HG03469 (cell line): ENCODE measurements around the gene RTKN.
"Not testable (repeated sequence)": the region's sequence is repeated elsewhere in the genome, so short reads cannot be mapped to it uniquely, and the experiment has no call there.

ENCODE experiments used
- ATAC-seq: cut with Tn5 transposase; IDR thresholded peaks from one replicate; pipeline ENCODE4 v1.9.1; 2021; ENCODE audit warnings: mild to moderate bottlenecking, moderate library complexity, moderate number of reproducible peaks; ENCODE audit not compliant: unreplicated experiment

The RTKN gene

DNA sequence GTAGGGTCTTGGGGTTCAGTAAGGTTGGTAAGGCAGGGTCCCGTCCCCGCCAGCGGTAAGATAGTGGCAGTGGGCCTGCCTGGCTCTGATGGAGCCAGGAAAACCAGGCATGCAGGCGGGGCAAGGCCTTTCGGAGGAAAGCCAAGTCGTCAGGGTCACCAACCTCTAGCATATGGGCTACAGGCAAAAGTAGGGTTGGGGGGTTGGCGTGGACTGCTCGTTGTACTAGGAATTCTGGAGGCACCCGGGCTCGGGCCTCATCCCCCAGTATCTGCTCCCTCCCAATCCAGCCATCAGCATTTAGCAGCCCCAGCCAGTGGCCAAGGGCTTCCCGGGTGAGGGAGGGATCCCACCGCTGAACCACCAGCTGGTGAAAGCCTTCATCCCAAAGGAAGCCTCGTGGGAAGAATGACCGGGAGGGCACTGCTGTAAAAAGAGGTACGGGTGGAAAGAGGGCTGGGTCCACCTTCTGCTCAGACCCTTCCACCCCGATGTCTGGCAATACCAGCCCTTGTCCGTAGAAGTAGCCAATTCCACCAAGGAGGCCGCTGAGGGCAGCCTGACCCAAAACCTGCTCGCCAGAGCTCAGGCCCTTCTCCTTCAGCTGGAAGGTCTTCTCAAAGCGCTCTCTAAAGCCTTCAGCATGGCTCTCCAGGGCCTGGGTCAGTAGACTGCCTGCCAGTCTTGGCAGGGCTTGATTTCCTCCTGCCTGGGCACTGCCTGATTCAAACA is 20.5 kb upstream of the RTKN start:
- no peak for ATAC-seq

DNA sequence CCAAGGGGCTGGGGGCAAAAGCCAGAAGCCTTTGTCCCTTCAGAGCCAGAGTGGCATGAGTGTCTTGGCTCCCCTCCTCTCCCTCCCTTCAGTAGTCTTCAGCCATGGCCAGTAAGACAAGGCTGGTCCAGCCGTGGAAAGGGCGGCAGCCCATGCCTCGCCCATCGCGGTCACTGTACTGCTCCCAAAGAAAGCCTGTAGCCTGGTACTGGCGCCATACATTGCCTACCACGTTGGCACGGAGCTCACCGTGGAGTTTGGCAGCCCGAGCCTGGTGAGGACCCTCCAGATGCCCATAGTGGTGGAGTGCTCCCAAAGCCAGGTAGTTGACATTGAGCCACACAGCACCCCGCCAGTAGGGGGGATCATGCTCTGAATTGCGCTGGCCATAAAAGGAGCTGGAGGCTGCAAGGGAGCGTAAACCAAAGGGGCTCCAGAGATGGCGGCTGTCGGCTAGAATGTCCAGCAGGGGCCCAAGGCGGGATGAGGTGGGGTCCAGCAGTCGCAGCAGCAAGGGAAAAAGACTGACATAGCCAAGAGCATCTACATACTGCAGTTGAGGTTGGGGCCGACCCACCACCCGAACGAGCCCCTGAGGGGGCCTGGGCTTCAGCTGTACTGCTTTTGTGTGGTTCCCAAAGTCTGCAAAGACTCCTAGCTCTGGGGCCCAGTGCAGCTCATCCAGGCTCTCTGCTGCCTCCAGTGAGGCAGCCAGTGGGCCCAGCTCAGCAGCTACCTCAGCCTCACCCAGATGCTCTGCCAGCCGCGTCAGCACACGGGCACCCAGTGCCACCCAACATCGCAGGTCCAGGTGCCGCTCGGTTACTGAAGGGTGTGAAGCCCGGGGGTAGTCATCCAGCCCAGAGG is 19.7 kb upstream of the RTKN start:
- ATAC-seq = no peak

DNA sequence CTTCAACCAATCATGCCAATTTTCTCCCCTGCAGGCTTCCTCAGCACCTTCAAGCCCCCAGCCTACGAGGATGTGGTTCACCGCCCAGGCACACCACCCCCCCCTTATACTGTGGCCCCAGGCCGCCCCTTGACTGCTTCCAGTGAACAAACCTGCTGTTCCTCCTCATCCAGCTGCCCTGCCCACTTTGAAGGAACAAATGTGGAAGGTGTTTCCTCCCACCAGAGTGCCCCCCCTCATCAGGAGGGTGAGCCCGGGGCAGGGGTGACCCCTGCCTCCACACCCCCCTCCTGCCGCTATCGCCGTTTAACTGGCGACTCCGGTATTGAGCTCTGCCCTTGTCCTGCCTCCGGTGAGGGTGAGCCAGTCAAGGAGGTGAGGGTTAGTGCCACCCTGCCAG is 18.4 kb upstream of the RTKN start:
- ATAC-seq = not testable (repeated sequence)

DNA sequence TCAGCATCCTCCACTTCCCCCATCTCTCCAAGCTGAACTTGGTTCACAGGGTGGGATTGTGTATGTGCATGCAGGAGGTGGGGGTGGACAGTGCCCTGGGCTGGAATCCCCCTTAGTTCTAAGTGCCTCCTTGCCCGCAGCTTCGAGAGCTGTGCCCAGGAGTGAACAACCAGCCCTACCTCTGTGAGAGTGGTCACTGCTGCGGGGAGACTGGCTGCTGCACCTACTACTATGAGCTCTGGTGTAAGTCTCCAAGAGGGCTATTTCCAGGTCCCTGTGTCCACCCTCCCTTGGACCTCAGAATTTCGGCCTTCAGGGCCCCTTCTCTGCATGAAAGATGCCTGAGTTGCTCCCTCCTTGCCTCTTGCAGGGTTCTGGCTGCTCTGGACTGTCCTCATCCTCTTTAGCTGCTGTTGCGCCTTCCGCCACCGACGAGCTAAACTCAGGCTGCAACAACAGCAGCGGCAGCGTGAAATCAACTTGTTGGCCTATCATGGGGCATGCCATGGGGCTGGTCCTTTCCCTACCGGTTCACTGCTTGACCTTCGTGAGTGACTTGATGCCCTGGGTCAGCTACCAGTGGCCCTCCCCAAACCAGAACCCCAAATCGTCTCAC is 17.9 kb upstream of the RTKN start:
- ATAC-seq = not testable (repeated sequence)

DNA sequence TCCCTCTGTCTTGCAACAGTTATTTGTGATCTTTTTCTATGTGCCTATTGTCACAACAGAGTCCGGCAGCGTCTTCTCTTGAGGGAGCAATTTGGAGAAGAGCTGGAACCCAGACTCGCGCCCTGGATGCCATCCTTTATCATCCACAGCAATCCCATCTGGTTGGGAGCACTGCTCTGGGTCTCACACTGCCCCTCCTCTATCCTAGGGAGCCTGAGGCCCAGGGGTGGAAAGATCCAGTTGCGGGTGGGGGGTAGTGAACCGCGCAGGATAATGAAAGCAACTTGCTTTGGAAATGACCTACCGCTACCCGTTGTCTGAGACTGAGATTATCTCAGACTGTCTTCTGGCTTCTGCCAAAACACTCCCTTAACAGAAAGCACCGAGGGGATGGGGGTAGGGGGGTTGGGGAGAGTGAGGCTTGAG is 17.2 kb upstream of the RTKN start:
- no peak for ATAC-seq

DNA sequence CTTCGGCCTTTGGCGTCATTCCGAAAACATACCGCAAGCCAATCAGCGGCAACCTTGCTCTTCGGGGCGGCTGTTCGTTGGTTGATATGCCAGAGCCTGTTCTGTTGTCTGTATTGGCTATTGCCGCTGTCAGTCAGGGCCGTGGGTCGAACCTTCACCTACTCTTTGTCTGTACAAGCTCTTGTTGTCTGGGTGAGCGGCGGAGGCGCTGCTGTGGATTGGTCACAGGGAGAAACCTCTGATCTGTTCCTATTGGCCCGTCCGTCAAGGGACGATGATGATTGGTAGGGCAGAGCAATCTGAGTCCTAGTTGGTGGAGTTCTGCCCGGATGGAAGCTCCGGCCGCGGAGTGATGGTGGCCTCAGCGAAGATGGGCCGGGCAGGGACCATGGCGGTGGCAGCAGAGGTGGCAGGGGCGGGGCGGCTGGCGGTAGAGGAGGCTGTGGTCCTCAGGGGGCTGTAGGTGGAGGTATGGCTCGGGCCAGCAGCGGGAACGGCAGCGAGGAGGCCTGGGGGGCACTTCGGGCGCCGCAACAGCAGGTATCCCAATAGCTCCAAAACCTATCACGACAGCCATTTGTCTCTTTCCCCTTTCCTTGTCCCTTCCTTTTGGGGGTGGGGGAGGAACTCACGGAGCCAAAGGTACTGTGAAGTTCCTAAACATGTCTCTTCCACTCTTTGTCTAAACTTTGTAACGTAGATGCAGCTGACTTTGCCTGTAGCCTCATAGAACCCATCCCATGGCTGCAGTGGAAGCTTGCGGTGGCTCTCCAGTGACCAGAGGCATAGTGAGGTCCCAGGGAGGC is 16.6 kb upstream of the RTKN start, which contains the start of gene WBP1:
Gene WBP1, plus strand, starts transcription at position 307 of the 806 bp plus-strand sequence. Its CDS starts 165 bp downstream, at position 472.
- ATAC-seq = peak; percentile 76

DNA sequence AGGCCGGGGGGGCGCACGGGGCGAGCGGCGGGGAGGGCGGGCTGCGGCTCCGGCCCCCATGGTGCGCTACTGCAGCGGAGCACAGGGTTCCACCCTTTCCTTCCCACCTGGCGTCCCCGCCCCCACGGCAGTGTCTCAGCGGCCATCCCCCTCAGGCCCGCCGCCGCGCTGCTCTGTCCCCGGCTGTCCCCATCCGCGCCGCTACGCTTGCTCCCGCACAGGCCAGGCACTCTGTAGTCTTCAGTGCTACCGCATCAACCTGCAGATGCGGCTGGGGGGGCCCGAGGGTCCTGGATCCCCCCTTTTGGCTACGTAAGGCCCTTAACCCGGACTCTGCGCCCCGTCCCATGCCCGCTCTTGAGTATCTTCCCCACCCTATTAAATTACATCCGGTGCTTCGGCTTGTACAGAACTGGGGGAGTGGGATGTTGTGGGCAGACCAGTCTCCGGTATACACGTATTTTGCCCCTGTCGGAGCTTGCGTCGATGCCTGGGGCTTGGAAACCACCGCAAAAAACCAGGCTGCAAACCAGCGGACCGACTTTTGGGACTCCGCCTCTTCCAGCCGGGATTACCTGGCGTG is 15.9 kb upstream of the RTKN start:
- no peak for ATAC-seq

DNA sequence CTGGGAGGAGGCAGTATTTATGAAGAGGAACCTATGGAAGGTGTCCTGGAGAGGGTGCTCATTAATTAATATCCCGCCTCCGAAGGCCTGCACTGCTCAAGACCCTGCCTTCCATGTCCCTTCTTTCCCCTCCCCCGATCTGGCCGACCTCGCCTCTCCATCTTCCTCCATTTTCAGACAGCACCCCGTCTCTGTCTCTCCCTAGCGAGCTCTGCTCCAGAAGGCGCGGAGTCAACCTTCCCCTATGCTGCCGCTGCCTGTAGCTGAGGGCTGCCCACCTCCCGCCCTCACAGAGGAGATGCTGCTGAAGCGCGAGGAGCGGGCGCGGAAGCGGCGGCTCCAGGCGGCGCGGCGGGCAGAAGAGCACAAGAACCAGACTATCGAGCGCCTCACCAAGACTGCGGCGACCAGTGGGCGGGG is 15.4 kb upstream of the RTKN start:
- ATAC-seq = no peak

DNA sequence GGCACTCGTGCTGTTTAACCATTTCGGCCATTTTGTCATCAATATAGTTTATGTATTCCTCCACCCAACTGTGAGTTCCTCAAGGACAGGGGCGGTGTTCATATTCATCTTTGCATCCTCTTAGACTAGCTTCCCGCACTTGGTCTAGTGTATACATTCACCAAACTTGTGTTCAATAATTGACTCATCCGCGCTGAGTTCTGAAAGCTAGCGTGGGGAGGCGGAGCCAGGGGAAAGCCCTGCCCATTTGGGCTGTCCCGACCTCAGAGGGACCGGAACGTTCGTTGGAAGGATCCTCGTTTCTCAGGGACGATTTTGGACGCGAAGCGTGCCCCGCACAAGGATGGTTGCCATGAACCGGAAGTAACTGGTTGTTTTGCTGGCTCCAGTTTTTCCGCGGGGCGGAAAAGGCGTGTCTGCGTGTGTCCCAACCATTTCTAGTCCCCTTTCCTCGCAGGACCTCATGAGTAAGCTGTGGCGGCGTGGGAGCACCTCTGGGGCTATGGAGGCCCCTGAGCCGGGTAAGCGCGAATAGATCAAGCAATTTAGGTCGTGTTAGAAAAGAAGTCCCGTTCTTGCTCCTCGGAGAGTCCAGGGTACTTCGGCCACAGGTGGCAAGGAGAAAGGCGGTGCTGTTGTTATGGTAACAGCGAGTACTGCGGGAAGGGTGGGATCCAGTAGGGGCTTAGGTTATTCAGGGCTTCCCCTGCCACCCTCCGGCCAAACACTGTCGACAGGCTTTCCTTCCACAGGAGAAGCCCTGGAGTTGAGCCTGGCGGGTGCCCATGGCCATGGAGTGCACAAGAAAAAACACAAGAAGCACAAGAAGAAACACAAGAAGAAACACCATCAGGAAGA is 13.1 kb upstream of the RTKN start, which contains the start of gene INO80B:
Gene INO80B, plus strand, starts transcription at position 434 of the 858 bp plus-strand sequence. Its CDS starts 30 bp downstream, at position 464.
- ATAC-seq = peak; percentile 35

DNA sequence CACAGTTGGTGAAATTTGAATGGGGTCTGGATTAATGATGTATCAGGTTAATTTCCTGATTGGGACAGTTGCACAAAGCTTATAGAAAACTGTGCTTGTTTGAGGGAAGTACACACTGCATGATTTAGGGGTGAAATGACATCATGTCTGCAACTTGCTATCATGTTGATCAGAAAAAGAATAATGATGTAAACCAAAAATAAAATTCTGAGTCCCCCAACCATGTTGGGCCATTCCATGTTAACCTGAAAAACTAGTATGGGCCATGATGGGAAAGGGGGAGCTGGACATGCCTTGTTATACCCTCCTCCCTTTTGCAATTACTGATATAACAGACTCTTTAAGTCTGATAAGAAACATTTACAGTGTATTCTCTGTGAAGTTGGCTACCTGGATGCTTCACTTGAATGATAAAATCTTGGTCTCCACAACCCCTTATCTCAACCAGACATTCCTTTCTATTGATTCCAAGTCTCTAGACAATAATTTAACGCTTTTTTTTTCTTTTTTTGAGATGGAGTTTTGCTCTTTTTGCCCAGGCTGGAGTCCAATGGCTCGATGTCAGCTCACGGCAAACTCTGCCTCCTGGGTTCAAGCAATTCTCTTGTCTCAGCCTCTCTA is 8.9 kb upstream of the RTKN start:
- ATAC-seq = no peak

DNA sequence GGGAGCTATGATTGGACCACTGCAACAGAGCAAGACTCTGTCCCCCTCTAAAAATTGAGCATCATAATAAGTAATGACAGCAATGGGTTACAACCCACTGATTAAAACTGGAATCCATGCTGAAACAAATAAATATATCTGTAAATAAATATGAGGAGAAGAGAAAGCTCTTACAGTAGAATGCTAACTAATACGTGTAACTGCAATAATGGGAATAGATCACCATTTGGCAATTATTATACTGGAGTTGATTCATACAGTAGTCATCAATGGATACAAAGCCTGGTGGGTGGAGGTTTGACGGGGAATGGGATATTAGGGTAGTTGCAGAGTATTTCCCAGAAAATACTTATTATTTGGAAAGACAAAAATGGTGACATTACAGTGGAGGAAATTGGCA is 7.0 kb upstream of the RTKN start:
- ATAC-seq = no peak

DNA sequence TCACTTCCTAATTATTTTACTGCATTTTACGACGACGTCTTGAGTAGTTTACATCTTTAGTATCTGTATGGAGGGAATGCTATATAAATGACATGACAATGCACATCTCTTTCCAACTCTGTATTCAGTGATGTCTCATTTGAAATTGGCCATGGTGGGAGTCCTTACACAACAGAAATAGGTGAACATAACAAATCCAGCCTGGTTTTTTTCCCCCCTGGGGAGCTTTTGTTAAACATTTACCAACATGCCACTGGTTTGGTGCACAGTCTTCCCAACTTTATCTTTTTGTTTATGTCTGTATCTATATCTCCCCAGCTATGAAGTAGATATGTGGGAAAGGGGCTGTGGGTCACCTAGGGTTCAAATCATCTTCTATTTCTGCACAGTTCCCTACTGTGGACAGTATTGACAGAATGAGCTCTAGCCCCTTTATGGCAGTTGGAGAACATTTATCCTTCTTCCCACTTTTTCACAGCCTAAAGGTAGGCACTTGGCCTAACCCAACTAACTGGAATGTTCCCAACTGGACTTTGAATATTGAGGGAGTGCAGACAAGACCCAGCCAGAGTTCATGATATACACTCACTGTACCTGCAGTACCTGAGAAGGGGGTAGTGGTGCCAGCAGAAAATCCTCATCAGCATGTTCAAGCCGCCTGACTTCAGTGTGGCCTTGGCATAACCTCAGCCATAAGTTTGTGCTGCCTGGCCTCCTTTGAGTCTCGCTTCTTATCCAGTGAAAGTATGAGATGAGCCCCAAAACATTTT is 5.7 kb upstream of the RTKN start:
- ATAC-seq = no peak

DNA sequence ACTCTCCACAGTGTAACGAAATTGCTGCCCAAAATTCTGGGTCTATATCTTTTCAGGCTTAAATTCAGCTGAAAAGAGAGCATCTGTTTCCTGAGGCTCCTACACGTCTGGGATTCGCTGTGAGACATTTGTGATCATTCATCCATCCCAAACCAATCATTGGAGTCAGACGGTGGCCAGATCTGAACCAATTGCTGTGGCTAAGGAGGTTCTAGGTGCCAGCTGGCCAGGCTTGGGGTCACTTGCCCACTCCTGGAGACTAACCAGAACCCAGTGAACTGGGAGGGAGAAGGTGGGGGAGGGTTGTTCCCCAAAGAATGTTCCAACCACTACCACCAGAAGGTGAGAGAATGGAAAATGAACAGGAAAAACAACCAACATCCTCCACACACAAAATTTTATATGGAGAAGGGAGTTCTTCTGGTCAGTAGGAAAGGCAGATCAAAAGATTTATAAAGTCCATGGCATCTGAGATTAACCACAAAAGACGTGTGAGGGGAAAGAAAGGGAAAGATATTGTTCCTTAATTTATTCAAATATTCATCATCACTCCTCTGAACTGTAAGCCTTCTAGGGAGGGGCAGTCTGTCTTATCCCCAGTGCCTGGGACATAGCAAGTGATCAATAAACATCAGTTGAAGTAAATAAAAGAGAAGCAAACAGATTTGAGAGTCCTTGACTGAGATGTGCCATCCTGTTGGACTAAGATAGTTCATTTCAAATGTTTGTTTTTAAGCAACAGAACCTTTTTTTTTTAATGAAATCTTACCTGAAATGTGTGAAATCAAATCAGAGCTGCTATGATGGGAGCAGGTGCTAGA is 3.0 kb upstream of the RTKN start:
- ATAC-seq = no peak

DNA sequence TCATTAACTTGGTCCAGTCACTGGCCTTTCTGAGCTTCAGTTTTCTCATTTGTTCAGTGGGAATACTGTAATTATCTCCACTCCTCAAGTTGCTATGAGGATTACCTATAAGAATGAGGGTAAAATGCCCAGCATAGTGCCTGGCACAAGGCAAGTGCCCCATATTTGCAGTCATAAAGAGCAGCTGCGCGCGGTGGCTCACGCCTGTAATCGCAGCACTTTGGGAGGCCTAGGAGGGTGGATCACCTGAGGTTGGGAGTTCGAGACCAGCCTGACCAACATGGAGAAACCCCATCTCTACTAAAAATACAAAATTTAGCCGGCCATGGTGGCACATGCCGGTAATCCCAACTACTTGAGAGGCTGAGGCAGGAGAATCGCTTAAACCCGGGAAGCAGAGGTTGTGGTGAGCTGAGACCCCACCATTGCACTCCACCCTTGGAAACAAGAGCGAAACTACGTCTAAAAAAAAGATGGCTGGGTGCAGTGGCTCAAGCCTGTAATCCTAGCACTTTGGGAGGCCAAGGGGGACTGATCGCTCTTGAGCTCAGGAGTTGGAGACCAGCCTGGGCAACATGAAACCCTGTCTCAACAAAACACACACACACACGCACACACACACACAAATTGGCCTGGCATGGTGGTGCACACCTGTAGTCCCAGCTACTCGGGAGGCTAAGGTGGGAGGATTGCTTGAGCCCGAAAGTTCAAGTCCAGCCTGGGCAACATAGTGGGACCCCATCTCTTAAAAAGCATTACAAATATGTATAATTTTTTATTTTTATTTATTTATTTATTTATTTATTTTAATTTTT is 953 bp upstream of the RTKN start:
- not testable (repeated sequence) for ATAC-seq

DNA sequence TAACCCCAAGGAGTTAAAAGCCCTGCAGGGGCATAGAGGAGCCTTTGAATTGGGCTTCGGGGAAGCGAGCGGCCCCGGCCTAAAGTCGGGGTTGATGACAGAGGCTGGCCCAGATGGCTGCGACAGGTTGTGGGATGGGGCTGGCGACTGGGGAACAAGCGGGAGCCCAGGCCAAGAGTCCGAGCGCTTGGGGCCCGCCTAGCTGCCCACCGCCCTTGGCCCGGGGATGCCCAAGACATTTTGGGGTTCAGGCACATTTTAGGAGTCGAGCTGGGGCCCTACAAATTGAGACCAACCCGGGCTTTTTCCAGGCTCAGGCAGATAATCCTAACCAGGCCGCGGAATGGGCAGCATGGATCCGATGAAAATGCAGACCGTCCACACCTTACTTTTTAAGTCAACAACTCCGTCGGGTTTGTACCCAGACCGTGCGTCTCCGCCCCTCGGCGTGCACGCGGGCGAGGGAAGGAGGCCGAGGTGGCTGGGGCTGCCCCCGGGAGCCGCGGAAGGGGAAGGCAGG is 507 bp downstream of the RTKN start:
- ATAC-seq = no peak
